Gastroesophageal sphincter (tissue), 3 donors: Measurements from ENCODE around the gene RCN1.

Experiments
- CTCF ChIP-seq, 4 experiments: fragments of 200-600 bp in 2 of 4; fragments of 450-650 bp in 2 of 4; sonication (generic) in 1 of 4; IDR thresholded peaks; one replicate each; pipeline ENCODE4 v1.5.1; 2017 to 2019; ENCODE audit warnings: antibody characterized with exemption in 4 of 4, mild to moderate bottlenecking in 2 of 4, moderate library complexity in 2 of 4
- POLR2A ChIP-seq, 2 donors: fragments of 450-650 bp; IDR thresholded peaks; one replicate each; pipeline ENCODE4 v1.6.1; 2017; ENCODE audit warnings: antibody characterized with exemption in 2 of 2, mild to moderate bottlenecking in 2 of 2, moderate library complexity in 1 of 2

- TF ChIP-seq CTCF (IDR thresholded peaks at IDR 0.05) = no peak
- TF ChIP-seq POLR2A (IDR thresholded peaks at IDR 0.05) = no peak
Observed at GRCh38 chr11:32152821-32153220, 61.9 kb downstream of the RCN1 start.
